GM18498 (cell line): ENCODE data around the gene UNC13C.
"Not testable (repeated sequence)": the region's sequence is repeated elsewhere in the genome, so short reads cannot be mapped to it uniquely, and the experiment has no call there.

Experiments
- ATAC-seq: cut with Tn5 transposase; IDR thresholded peaks from one replicate; pipeline ENCODE4 v1.9.1; 2021; ENCODE audit warnings: mild to moderate bottlenecking, moderate library complexity; ENCODE audit not compliant: unreplicated experiment

UNC13C gene

GRCh38 chr15:53978253-53978906 lies at the start of gene UNC13C:
TSS of gene UNC13C (plus strand) at chr15:53978441. CDS start at chr15:54012904, 34,463 bp downstream.
- ATAC-seq = no peak

GRCh38 chr15:53936137-53936536 lies 42.1 kb upstream of the UNC13C start:
- no peak for ATAC-seq

- not testable (repeated sequence) for ATAC-seq
Measured at GRCh38 chr15:53937632-53938031, 40.6 kb upstream of the UNC13C start.

DNA sequence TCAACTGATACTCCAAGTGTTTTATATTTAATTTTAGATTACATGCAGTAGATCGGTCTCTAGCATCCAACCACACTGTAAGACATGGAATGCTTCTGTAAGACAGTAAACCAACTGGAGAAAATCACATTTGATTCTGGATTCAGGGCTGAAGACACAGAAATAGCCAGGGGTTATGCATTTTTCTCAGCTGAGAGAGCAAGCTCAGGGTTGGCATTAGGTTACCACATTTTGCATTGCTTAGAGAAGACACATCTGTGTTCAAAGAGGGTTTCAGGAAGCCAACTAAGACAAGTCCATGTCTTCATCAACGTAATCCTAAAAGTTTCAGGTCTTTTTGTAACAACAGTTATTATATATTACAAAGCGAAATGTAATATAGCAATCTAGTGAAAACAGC lies 27.7 kb upstream of the UNC13C start:
- ATAC-seq = no peak

DNA sequence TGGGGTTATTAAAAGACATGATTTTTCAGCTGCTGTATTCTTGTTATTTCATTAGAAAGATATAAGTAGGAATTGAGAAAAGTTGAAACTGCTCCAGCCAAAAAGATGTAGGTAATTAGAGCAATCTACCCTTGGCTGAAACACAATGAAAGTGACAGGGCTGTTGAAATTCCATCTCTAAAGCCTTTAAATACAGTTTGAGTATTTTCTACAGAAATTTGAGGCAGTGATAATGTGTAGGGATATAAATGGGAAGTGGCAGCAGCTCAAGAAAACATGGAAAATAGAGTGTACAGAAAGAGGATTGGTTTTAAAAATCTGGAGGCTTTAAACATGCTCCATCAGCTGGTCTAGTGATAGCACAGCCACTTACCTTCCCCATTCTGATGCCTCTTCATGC lies 22.8 kb upstream of the UNC13C start:
- ATAC-seq = no peak

- ATAC-seq = no peak
Measured at GRCh38 chr15:53962646-53963561, 15.3 kb upstream of the UNC13C start.

DNA sequence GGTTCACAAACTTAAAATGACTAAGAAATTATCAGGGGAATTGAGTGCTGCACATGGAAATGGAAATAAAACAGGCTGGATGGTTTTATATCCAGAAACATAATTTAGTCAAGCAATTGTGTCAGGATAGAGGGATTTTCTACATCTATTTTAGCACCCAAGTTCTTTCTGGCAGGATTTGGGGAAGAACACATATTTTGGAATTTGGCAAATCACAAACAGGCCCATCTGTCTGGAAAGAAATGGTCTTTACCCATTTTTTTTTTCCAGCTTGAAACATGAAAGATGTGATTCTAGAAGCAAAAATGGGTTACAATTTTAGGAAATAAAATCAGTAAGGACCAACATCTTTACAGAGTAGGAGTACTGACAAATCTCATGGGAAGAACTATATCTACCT lies 14.4 kb upstream of the UNC13C start:
- no peak for ATAC-seq

- no peak for ATAC-seq
Measured at GRCh38 chr15:53974121-53974520, 4.1 kb upstream of the UNC13C start.

DNA sequence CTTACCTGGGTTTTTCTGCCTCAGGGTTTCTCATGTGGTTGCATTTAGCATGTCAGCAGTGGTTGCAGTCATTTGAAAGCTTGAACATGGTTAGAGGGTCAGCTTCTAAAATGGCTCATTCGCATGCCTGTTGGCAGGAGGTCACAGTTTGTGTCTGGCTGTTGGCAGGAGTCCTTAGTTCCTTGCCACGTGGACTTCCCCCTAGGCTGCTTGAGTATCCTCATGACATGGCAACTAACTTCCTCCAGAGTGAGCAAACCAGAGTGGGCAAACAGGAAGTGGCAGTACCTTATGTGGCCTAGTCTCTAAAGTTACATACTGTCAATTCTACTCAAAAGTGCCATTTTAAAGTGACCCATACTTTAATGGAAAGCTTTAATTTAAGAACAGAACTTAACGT lies 3.4 kb upstream of the UNC13C start:
- ATAC-seq = no peak

DNA sequence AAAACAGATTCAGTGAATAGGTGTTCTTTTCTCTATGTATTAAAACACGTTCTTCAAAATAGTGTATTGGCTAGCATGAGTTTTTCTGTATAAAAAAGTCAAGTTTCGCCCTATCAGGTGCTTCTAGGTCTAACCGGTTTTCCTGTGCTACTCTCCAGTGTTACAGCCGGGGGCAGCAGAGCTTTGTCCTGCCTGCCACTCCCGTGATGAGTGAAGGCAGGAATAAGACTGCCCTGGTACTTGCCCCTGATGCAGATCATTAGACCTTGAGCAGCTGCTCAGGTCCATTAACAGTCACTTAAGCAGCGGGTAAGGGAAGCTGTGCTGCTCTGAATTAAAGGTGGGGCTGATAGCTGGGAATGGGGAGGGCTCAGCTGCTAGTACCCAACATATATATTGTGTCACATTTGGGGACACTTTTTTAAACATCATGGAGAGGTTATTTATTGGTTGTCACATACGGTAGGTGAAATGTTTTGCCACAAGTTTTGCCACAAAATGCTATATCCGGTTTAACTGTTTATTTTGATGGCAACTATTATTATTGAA lies 1.3 kb upstream of the UNC13C start:
- ATAC-seq = no peak

- ATAC-seq = no peak
Measured at GRCh38 chr15:53979051-53979788, 979 bp downstream of the UNC13C start.

DNA sequence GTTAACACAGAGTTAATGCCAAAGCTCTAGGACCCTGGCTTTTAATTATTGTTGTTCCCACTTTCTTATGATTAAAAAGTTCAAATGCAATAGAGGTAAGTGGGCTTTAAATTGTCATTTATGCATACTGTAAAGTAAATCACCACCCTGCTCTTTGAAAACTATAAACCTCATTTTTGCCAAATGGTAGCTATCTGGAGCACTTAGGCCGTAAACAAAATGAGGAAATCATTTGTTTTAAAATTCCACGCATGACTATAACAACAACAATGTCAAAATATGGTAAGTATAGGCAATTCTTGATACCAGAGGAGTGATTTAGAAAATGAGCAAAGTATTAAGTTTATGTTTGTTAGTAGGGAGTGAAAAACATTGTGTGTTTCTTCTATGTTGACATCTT lies 1.8 kb downstream of the UNC13C start:
- no peak for ATAC-seq

GRCh38 chr15:53982071-53982680 lies 3.9 kb downstream of the UNC13C start:
- no peak for ATAC-seq

DNA sequence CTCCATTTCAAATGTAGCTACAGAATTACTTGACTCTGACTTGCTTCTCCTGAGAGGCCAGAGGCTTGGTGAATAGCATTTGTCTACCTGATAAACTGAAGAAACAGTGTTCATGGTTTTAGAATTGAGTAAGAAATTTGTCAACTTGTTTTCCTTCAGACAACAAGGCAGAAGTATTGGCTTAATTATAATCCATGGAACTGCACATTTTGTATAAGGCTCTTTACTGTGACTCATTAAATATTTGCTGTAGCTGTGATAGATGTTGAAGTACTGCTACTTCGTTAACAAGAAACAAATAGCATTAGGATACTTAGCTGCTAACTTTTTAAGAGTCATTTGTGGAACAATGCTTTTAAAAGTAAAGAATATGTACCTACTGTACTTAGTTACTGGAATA lies 4.6 kb downstream of the UNC13C start:
- no peak for ATAC-seq

- ATAC-seq = no peak
Measured at GRCh38 chr15:53984221-53984620, 6.0 kb downstream of the UNC13C start.

- ATAC-seq = no peak
Measured at GRCh38 chr15:53985562-53985961, 7.3 kb downstream of the UNC13C start.

DNA sequence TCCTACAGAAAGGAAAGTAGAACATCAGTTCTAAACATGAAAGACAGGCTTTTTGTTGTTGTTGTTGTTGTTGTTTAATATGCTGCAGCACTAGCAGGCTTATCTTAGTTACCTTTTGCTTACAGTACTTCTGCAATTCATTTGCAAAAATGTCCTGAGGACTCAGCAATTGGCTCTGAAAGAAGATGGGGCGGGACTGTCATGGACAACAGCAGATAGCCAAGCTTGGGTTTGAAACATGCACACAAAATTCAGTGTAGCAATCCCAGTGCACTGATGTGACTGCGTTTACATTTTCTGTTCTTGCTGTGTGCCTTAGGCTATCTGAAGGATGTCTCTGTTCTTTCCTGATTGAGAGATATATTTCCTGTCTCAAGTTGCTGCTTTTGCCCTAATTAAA lies 9.2 kb downstream of the UNC13C start:
- no peak for ATAC-seq

DNA sequence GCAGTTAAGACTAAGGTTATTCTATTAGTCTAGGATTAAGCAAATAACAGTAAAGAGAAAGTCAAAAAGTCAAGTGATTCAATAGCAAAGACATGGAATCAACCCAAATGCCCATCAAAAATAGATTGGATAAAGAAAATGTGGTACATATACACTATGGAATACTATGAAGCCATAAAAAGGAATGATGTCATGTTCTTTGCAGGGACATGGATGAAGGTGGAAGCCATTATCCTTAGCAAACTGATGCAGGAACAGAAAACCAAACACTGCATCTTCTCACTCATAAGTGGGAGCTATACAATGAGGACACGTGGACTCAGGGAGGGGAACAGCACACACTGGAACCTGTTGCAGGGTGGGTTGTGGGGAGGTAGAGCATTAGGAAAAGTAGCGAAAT lies 29.0 kb downstream of the UNC13C start:
- no peak for ATAC-seq

GRCh38 chr15:54011656-54012055 lies 33.4 kb downstream of the UNC13C start:
- no peak for ATAC-seq

- no peak for ATAC-seq
Measured at GRCh38 chr15:54014067-54014655, 35.9 kb downstream of the UNC13C start.
